GM23338 (cell line): ENCODE results near the gene DOCK1. TPM values are rescaled to one million over a fixed set of nuclear protein-coding genes. Genes with fewer than 3 reads are reported as not detected.

Experiments
- ATAC-seq: fragments of 200-7000 bp; cut with Tn5 transposase; 3 replicates; pipeline ENCODE4 v1.9.1; 2020
- DNase-seq: peaks from one replicate; pipeline ENCODE4 v3.0.0-alpha.2; 2015; ENCODE audit warnings: low spot score
- H2AFZ ChIP-seq: fragments of 200-600 bp; sonication (generic); 2 replicates; pipeline ENCODE4 v1.8.0; 2016; ENCODE audit warnings: antibody characterized with exemption, mild to moderate bottlenecking, moderate library complexity
- H3F3A ChIP-seq: fragments of 200-600 bp; sonication (generic); replicated peaks from 2 replicates; pipeline ENCODE4 v1.8.0; 2017; ENCODE audit warnings: antibody characterized with exemption, mixed run types, low read depth
- H3K27ac ChIP-seq: fragments of 200-600 bp; sonication (generic); 2 replicates; pipeline ENCODE4 v1.6.1; 2016; ENCODE audit warnings: low read depth
- H3K27me3 ChIP-seq: fragments of 200-600 bp; sonication (generic); 2 replicates; pipeline ENCODE4 v1.8.0; 2016; ENCODE audit warnings: mild to moderate bottlenecking, mixed run types, moderate library complexity; ENCODE audit not compliant: insufficient read depth
- H3K36me3 ChIP-seq: fragments of 200-600 bp; sonication (generic); 2 replicates; pipeline ENCODE4 v1.8.0; 2016; ENCODE audit warnings: mild to moderate bottlenecking; ENCODE audit not compliant: insufficient read depth
- H3K4me1 ChIP-seq: fragments of 200-600 bp; sonication (generic); 2 replicates; pipeline ENCODE4 v1.8.0; 2016; ENCODE audit warnings: mild to moderate bottlenecking, moderate library complexity; ENCODE audit not compliant: insufficient read depth
- H3K4me2 ChIP-seq: fragments of 200-600 bp; sonication (generic); 2 replicates; pipeline ENCODE4 v1.7.1; 2017; ENCODE audit warnings: mixed run types
- H3K4me3 ChIP-seq: fragments of 200-600 bp; sonication (generic); 2 replicates; pipeline ENCODE4 v1.6.1; 2016; ENCODE audit warnings: mixed run types
- H3K79me2 ChIP-seq: fragments of 200-600 bp; sonication (generic); replicated peaks from 2 replicates; pipeline ENCODE4 v1.8.0; 2017; ENCODE audit warnings: mild to moderate bottlenecking; ENCODE audit not compliant: insufficient read depth
- H3K9me2 ChIP-seq: fragments of 200-600 bp; sonication (generic); 2 replicates; pipeline ENCODE4 v1.8.0; 2017; ENCODE audit not compliant: insufficient read depth
- H4K20me1 ChIP-seq: fragments of 200-600 bp; sonication (generic); replicated peaks from 2 replicates; pipeline ENCODE4 v1.8.0; 2017; ENCODE audit warnings: mild to moderate bottlenecking; ENCODE audit not compliant: insufficient read depth
- H3K27ac Mint-ChIP-seq: 2 replicates; pipeline ENCODE4 v1.8.0; 2020; ENCODE audit warnings: inconsistent platforms, mild to moderate bottlenecking, moderate library complexity, mixed read lengths
- H3K27me3 Mint-ChIP-seq: 3 replicates; pipeline ENCODE4 v1.8.0; 2022; ENCODE audit warnings: low read depth, mild to moderate bottlenecking, moderate library complexity, mixed read lengths, inconsistent platforms; ENCODE audit not compliant: insufficient read depth, poor library complexity
- H3K36me3 Mint-ChIP-seq: 3 replicates; pipeline ENCODE4 v1.8.0; 2021; ENCODE audit warnings: low read depth, mild to moderate bottlenecking, inconsistent platforms, moderate library complexity, mixed read lengths
- H3K4me1 Mint-ChIP-seq: 3 replicates; pipeline ENCODE4 v1.8.0; 2020; ENCODE audit warnings: mild to moderate bottlenecking, inconsistent platforms, mixed read lengths
- H3K4me3 Mint-ChIP-seq: 3 replicates; pipeline ENCODE4 v1.8.0; 2021; ENCODE audit warnings: moderate library complexity, mild to moderate bottlenecking, inconsistent platforms, mixed read lengths
- H3K9me3 Mint-ChIP-seq: 3 replicates; pipeline ENCODE4 v1.8.0; 2020; ENCODE audit warnings: moderate library complexity, mild to moderate bottlenecking, inconsistent platforms, mixed read lengths
- CREB1 ChIP-seq: fragments of 250-450 bp; sonication (Bioruptor Pico); IDR thresholded peaks from 2 replicates; pipeline ENCODE4 v1.5.0; 2020; ENCODE audit warnings: low read depth, mild to moderate bottlenecking, moderate library complexity
- EZH2 ChIP-seq: fragments of 200-600 bp; sonication (generic); IDR thresholded peaks from one replicate; pipeline ENCODE4 v1.8.0; 2017; ENCODE audit warnings: antibody characterized with exemption, mild to moderate bottlenecking, low read depth; ENCODE audit not compliant: unreplicated experiment
- EZH2phosphoT487 ChIP-seq: fragments of 200-600 bp; sonication (generic); IDR thresholded peaks from one replicate; pipeline ENCODE4 v1.8.1; 2018; ENCODE audit warnings: antibody characterized with exemption; ENCODE audit not compliant: unreplicated experiment
- JUNB ChIP-seq: IDR thresholded peaks from one replicate; pipeline ENCODE4 v1.6.1; 2016; ENCODE audit warnings: antibody characterized with exemption; ENCODE audit not compliant: unreplicated experiment
- NANOG ChIP-seq: IDR thresholded peaks from 2 replicates; pipeline ENCODE4 v1.6.1; 2016; ENCODE audit warnings: antibody characterized with exemption, borderline replicate concordance
- POLR2AphosphoS5 ChIP-seq: IDR thresholded peaks from 2 replicates; pipeline ENCODE4 v1.6.1; 2016; ENCODE audit warnings: antibody characterized with exemption, low read depth
- STAT1 ChIP-seq: IDR thresholded peaks from one replicate; pipeline ENCODE4 v1.6.1; 2016; ENCODE audit warnings: antibody characterized with exemption; ENCODE audit not compliant: unreplicated experiment
- ZNF114 ChIP-seq: fragments of 250-450 bp; sonication (Bioruptor Pico); IDR thresholded peaks from 2 replicates; pipeline ENCODE4 v1.5.0; 2020; ENCODE audit warnings: mild to moderate bottlenecking, moderate library complexity
- polyA plus RNA-seq: library from polyadenylated mRNA; unstranded; fragments of >200 nt; fragmentation: Nextera tagmentation; extraction: Ambion mirVana; gene quantifications from 2 replicates; pipeline ENCODE4 v1.2.1, GENCODE V29; 2016
- total RNA-seq: library from RNA; depleted of rRNA; stranded (reverse); fragments of >200 nt; shearing (Covaris generic); gene quantifications from 2 replicates; pipeline ENCODE4 v1.2.3, GENCODE V29; 2014
- TF ChIP-seq, protein P1 (sequence below): IDR thresholded peaks from one replicate; pipeline ENCODE4 v1.6.1; 2018; ENCODE audit warnings: antibody characterized with exemption; ENCODE audit not compliant: unreplicated experiment
- TF ChIP-seq, protein P2 (sequence below), 2 experiments: fragments of 200-600 bp in 1 of 2; sonication (generic) in 1 of 2; conservative IDR thresholded peaks; 2 replicates each; pipeline versions ENCODE4 v1.5.1 to v1.6.1; 2016 to 2017; ENCODE audit warnings: antibody characterized with exemption in 2 of 2, low read depth in 2 of 2, mild to moderate bottlenecking in 2 of 2, moderate library complexity in 1 of 2

DOCK1 gene
- total and polyA plus RNA-seq, 2 experiments from 2014 or later, result 13.2 to 55.3 TPM

DNA sequence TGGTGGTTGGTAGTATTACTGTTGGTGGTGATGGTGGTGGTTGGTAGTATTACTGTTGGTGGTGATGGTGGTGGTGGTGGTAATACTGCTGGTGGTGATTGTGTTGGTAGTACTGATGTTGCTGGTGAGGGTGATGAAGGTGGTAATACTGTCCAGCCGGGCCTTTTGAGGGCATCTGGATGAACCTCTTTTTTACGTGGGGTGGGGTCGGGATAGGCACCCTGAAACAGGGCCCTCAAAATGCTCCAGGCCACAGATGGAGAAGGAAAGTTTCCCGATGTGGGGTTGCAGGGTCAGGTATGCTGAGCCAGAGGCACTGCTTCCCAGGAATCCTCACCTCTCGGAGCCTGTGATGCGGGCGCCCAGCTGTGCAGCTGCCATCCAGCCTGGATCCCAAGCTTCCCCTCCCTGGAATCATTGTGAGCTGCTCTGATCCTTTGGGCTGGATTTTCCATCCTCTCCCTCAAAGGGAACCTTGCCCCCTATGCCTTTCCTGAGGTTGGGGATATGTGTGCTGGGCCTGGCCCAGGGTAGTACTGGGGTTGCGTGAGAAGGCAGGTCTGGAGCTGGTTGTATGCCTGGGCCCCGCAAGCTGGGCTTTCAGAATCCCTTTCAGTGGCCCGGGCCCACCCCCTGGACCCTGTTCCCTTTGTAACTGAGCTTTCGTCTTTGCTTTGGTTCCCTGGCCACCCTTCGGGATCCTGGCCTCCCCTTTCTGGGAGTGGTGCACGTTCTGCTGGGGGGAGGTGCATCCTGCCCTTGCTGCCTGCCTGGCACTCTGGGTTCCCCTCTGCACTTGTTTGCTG, 43.3 kb downstream of the DOCK1 start:
- Mint-ChIP-seq H3K4me3 (no peak overlapping the region), H3K27ac (no peak overlapping the region), H3K4me1 (no peaks in the 10 kb centered on the region; the same call in 2 of the 3 replicates), H3K27me3 (no peaks in the 10 kb centered on the region), H3K36me3 (peaks cover 23% of the 10 kb centered on the region), H3K9me3 (peaks cover 9% of the 10 kb centered on the region; the same call in 2 of the 3 replicates)
- H3K4me3 ChIP-seq, result no peak overlapping the region
- DNase-seq, result no peak
- H3K27me3 ChIP-seq, result no peaks in the 10 kb centered on the region
- H3K4me2 ChIP-seq, result no peak overlapping the region
- H3F3A ChIP-seq, result peaks cover 38% of the 10 kb centered on the region
- H3K4me1 ChIP-seq, result no peaks in the 10 kb centered on the region
- H3K79me2 ChIP-seq, result peaks cover 84% of the 10 kb centered on the region
- no peak for TF ChIP-seq EZH2
- no peak for TF ChIP-seq EZH2phosphoT487
- no peak for TF ChIP-seq STAT1
- TF ChIP-seq, protein P1, sequence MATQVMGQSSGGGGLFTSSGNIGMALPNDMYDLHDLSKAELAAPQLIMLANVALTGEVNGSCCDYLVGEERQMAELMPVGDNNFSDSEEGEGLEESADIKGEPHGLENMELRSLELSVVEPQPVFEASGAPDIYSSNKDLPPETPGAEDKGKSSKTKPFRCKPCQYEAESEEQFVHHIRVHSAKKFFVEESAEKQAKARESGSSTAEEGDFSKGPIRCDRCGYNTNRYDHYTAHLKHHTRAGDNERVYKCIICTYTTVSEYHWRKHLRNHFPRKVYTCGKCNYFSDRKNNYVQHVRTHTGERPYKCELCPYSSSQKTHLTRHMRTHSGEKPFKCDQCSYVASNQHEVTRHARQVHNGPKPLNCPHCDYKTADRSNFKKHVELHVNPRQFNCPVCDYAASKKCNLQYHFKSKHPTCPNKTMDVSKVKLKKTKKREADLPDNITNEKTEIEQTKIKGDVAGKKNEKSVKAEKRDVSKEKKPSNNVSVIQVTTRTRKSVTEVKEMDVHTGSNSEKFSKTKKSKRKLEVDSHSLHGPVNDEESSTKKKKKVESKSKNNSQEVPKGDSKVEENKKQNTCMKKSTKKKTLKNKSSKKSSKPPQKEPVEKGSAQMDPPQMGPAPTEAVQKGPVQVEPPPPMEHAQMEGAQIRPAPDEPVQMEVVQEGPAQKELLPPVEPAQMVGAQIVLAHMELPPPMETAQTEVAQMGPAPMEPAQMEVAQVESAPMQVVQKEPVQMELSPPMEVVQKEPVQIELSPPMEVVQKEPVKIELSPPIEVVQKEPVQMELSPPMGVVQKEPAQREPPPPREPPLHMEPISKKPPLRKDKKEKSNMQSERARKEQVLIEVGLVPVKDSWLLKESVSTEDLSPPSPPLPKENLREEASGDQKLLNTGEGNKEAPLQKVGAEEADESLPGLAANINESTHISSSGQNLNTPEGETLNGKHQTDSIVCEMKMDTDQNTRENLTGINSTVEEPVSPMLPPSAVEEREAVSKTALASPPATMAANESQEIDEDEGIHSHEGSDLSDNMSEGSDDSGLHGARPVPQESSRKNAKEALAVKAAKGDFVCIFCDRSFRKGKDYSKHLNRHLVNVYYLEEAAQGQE, result no peak
- TF ChIP-seq, protein P2, sequence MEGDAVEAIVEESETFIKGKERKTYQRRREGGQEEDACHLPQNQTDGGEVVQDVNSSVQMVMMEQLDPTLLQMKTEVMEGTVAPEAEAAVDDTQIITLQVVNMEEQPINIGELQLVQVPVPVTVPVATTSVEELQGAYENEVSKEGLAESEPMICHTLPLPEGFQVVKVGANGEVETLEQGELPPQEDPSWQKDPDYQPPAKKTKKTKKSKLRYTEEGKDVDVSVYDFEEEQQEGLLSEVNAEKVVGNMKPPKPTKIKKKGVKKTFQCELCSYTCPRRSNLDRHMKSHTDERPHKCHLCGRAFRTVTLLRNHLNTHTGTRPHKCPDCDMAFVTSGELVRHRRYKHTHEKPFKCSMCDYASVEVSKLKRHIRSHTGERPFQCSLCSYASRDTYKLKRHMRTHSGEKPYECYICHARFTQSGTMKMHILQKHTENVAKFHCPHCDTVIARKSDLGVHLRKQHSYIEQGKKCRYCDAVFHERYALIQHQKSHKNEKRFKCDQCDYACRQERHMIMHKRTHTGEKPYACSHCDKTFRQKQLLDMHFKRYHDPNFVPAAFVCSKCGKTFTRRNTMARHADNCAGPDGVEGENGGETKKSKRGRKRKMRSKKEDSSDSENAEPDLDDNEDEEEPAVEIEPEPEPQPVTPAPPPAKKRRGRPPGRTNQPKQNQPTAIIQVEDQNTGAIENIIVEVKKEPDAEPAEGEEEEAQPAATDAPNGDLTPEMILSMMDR (conservative IDR thresholded peaks at IDR 0.05; ENCODE audit: low read depth in 2 of 2), result no peak
- no peak for TF ChIP-seq POLR2AphosphoS5
- TF ChIP-seq JUNB, result no peak
- TF ChIP-seq ZNF114 (CRISPR knock-in tag), result no peak
- TF ChIP-seq CREB1, result no peak
- TF ChIP-seq NANOG, result no peak
- no peak for ATAC-seq
- no peak overlapping the region for H2AFZ ChIP-seq
- no peaks in the 10 kb centered on the region; the same call in 1 of the 2 replicates for H3K36me3 ChIP-seq
- no peak overlapping the region for H3K27ac ChIP-seq
- H3K9me2 ChIP-seq, result no peaks in the 10 kb centered on the region
- H4K20me1 ChIP-seq, result no peaks in the 10 kb centered on the region

DNA sequence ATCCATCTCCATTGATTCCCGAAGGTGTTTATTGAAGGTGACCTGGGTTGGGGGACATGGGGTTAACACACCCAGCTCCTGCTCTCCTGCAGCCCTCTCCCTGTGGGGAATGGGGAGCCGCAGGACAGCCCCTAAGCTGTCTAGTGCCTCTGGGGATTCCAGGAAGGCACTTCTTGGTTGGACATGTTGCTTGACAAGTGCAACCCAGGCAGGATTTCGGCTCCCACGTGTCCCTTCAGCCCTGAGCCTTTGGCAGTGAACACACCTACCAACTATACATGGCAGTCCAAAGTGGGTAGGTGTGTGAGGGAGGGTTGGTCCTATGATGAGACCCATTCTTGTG, 43.9 kb downstream of the DOCK1 start:
- ATAC-seq, result no peak
- Mint-ChIP-seq H3K9me3 (peaks cover 8% of the 10 kb centered on the region; the same call in 2 of the 3 replicates), H3K27me3 (no peaks in the 10 kb centered on the region), H3K4me3 (no peak overlapping the region), H3K4me1 (no peaks in the 10 kb centered on the region; the same call in 2 of the 3 replicates), H3K27ac (no peak overlapping the region), H3K36me3 (peaks cover 19% of the 10 kb centered on the region)
- Histone ChIP-seq H3F3A (peaks cover 38% of the 10 kb centered on the region), H3K36me3 (no peaks in the 10 kb centered on the region; the same call in 1 of the 2 replicates), H3K4me3 (no peak overlapping the region), H3K27ac (no peak overlapping the region), H3K9me2 (no peaks in the 10 kb centered on the region), H3K4me1 (no peaks in the 10 kb centered on the region), H3K27me3 (no peaks in the 10 kb centered on the region), H4K20me1 (no peaks in the 10 kb centered on the region), H2AFZ (no peak overlapping the region), H3K79me2 (peaks cover 84% of the 10 kb centered on the region), H3K4me2 (no peak overlapping the region)
- no peak for DNase-seq
- no peak for TF ChIP-seq EZH2
- TF ChIP-seq ZNF114 (CRISPR knock-in tag), result no peak
- TF ChIP-seq, protein P1, result no peak
